GM12878 (cell line): Measurements from ENCODE around the gene RUVBL2. TPM values are rescaled to one million over a fixed set of nuclear protein-coding genes. Genes with fewer than 3 reads are reported as not detected.

Experiments
- ATAC-seq: fragments of 200-7000 bp; cut with Tn5 transposase; 3 replicates; pipeline ENCODE4 v1.9.1; 2020; ENCODE audit warnings: mild to moderate bottlenecking, moderate library complexity
- BruUV-seq: library from RNA; stranded (reverse); fragments of 400-500 nt; replicated peaks from 2 replicates; lab custom pipeline; 2021; lab: Mats Ljungman, UMichigan
- CTCF ChIA-PET: fragments of 300-600 bp; sonication (Branson Sonifier 250); formaldehyde crosslinking; extraction: SDS; loops from one replicate; lab custom pipeline; 2021; ENCODE audit warnings: inconsistent platforms; lab: Yijun Ruan, JAX
- POLR2A ChIA-PET: fragments of 350-600 bp; formaldehyde crosslinking; extraction: SDS; loops from one replicate; lab custom pipeline; 2021; ENCODE audit warnings: inconsistent platforms; lab: Charles Lee
- RAD21 ChIA-PET: fragments of 300-600 bp; sonication (Branson Sonifier 250); formaldehyde crosslinking; loops from one replicate; lab custom pipeline; 2023; ENCODE audit warnings: antibody characterized with exemption; ENCODE audit not compliant: unreplicated experiment; lab: Charles Lee
- SMC1A ChIA-PET: fragments of 300-600 bp; sonication (Branson Sonifier 250); formaldehyde crosslinking; loops from one replicate; lab custom pipeline; 2023; ENCODE audit not compliant: unreplicated experiment, uncharacterized antibody; lab: Charles Lee
- DNase-seq: peaks from one replicate; pipeline ENCODE4 v3.0.0-alpha.2; 2011; ENCODE audit warnings: low read depth, low spot score
- FAIRE-seq: peaks from 3 replicates; lab custom pipeline; 2011; peaks lifted over from hg19 to GRCh38; lab: Jason Lieb, UNC
- H2AFZ ChIP-seq: 2 replicates; pipeline ENCODE4 v1.6.0; 2011; ENCODE audit warnings: low read depth, low read length, control low read depth; ENCODE audit not compliant: control insufficient read depth
- H3K27ac ChIP-seq: 2 replicates; pipeline ENCODE4 v1.5.1; 2011; ENCODE audit warnings: control low read depth; ENCODE audit not compliant: control insufficient read depth, insufficient read depth
- H3K27me3 ChIP-seq, 2 experiments: replicated peaks in 1 of 2; 2 replicates each; pipeline versions ENCODE4 v1.6.0 to v1.6.1; 2011; ENCODE audit warnings: low read length in 1 of 2; ENCODE audit not compliant: control insufficient read depth in 2 of 2, insufficient read depth in 2 of 2
- H3K36me3 ChIP-seq, 2 experiments: 2 replicates each; pipeline ENCODE4 v1.5.1; 2011; ENCODE audit warnings: low read length in 1 of 2; ENCODE audit not compliant: control insufficient read depth in 2 of 2, insufficient read depth in 2 of 2
- H3K4me1 ChIP-seq: 2 replicates; pipeline ENCODE4 v1.6.1; 2011; ENCODE audit warnings: mild to moderate bottlenecking, low read length, moderate library complexity, mixed read lengths; ENCODE audit not compliant: control insufficient read depth, insufficient read depth
- H3K4me2 ChIP-seq: 2 replicates; pipeline ENCODE4 v1.6.0; 2011; ENCODE audit warnings: control low read depth; ENCODE audit not compliant: control insufficient read depth, insufficient read depth
- H3K4me3 ChIP-seq: fragments of 200-600 bp; sonication (generic); 2 replicates; pipeline ENCODE4 v1.5.1; 2016
- H3K79me2 ChIP-seq: 2 replicates; pipeline ENCODE4 v1.6.0; 2011; ENCODE audit warnings: low read length; ENCODE audit not compliant: control insufficient read depth, insufficient read depth
- H3K9ac ChIP-seq: 2 replicates; pipeline ENCODE4 v1.8.0; 2011; ENCODE audit warnings: low read length, control low read depth, mixed read lengths; ENCODE audit not compliant: control insufficient read depth, insufficient read depth
- H3K9me3 ChIP-seq: replicated peaks from 3 replicates; pipeline ENCODE4 v1.5.1; 2011; ENCODE audit warnings: mild to moderate bottlenecking, low read length; ENCODE audit not compliant: control insufficient read depth, insufficient read depth
- H4K20me1 ChIP-seq: 2 replicates; pipeline ENCODE4 v1.6.0; 2011; ENCODE audit not compliant: control insufficient read depth, insufficient read depth
- BCL11A ChIP-seq: IDR thresholded peaks from 2 replicates; pipeline ENCODE4 v1.6.1; 2011; ENCODE audit warnings: low read depth, low read length
- CBX3 ChIP-seq: fragments of 200-600 bp; sonication (generic); IDR thresholded peaks from 2 replicates; pipeline ENCODE4 v1.6.1; 2016; ENCODE audit warnings: low read depth, borderline replicate concordance
- CREM ChIP-seq: IDR thresholded peaks from 2 replicates; pipeline ENCODE4 v1.6.1; 2014; ENCODE audit warnings: antibody characterized with exemption, low read depth
- DPF2 ChIP-seq: fragments of 450-650 bp; IDR thresholded peaks from 2 replicates; pipeline ENCODE4 v1.6.1; 2017; ENCODE audit warnings: mild to moderate bottlenecking
- E2F8 ChIP-seq: fragments of 450-650 bp; IDR thresholded peaks from 2 replicates; pipeline ENCODE4 v1.6.1; 2018; ENCODE audit warnings: mild to moderate bottlenecking, low read depth, moderate library complexity; ENCODE audit not compliant: partially characterized antibody
- HSF1 ChIP-seq: fragments of 150-350 bp; IDR thresholded peaks from 2 replicates; pipeline ENCODE4 v1.6.1; 2014; ENCODE audit warnings: mild to moderate bottlenecking, low read depth, low read length
- NR2C1 ChIP-seq: fragments of 450-650 bp; IDR thresholded peaks from 2 replicates; pipeline ENCODE4 v1.6.1; 2017; ENCODE audit warnings: antibody characterized with exemption, mild to moderate bottlenecking, moderate library complexity
- PML ChIP-seq: IDR thresholded peaks from 2 replicates; pipeline ENCODE4 v1.6.1; 2012; ENCODE audit warnings: low read length, inconsistent platforms
- PRDM15 ChIP-seq: fragments of 450-650 bp; formaldehyde crosslinking; IDR thresholded peaks from 2 replicates; pipeline ENCODE4 v1.4.0; 2020; ENCODE audit warnings: mild to moderate bottlenecking, moderate library complexity
- RUNX3 ChIP-seq: IDR thresholded peaks from 2 replicates; pipeline ENCODE4 v1.6.1; 2012; ENCODE audit warnings: low read length, inconsistent platforms
- SREBF1 ChIP-seq: IDR thresholded peaks from 2 replicates; pipeline ENCODE4 v1.6.1; 2012; ENCODE audit warnings: mild to moderate bottlenecking, low read length
- SRF ChIP-seq, 2 experiments: IDR thresholded peaks; 2 replicates each; pipeline ENCODE4 v1.6.1; 2011; ENCODE audit warnings: low read depth in 2 of 2, low read length in 2 of 2, mild to moderate bottlenecking in 1 of 2, moderate library complexity in 1 of 2
- STAT1 ChIP-seq: fragments of 450-650 bp; conservative IDR thresholded peaks from 2 replicates; pipeline ENCODE4 v1.6.1; 2014; ENCODE audit warnings: antibody characterized with exemption, mild to moderate bottlenecking
- ZNF24 ChIP-seq: fragments of 450-650 bp; IDR thresholded peaks from 2 replicates; pipeline ENCODE4 v1.6.1; 2017; ENCODE audit warnings: antibody characterized with exemption, mild to moderate bottlenecking
- WGBS: methylation state at CpG from one replicate; pipeline ENCODE4 v1.1.6; 2016; ENCODE audit warnings: low lambda C conversion rate; ENCODE audit not compliant: insufficient replicate concordance, insufficient coverage; ENCODE audit errors: missing lambda C conversion rate; 5-methylcytosine and 5-hydroxymethylcytosine counted together
- in situ Hi-C: fragments of 300-500 bp; cut with MboI; formaldehyde crosslinking; loops from 9 replicates; pipeline ENCODE4 v1.14.3; 2018; ENCODE audit warnings: mixed read lengths
- intact Hi-C: fragments of 100-400 bp; cut with micrococcal nuclease; formaldehyde crosslinking; loops from one replicate; pipeline ENCODE4 v1.14.2; 2022; ENCODE audit not compliant: unreplicated experiment
- polyA plus RNA-seq, 11 experiments: library from polyadenylated mRNA; depleted of rRNA in 4 of 11; unstranded in 6 of 11; stranded (reverse) in 5 of 11; fragments of >200 nt; fragmentation: Nextera tagmentation in 4 of 11; fragmentation: Illumina TruSeq in 1 of 11; extraction: Ambion mirVana in 4 of 11; extraction: Trizol in 1 of 11; gene quantifications; 1 replicate in 1 of 11; 2 replicates in 10 of 11; pipeline versions ENCODE4 v1.2.1 to v1.2.3, GENCODE V29; 2011 to 2016; ENCODE audit warnings: inconsistent platforms in 2 of 11, missing spikeins in 2 of 11, low read depth in 1 of 11
- total RNA-seq, 4 experiments: library from RNA; depleted of rRNA in 3 of 4; stranded (reverse); fragments of >200 nt in 3 of 4; fragmentation: Illumina TruSeq in 1 of 4; extraction: Trizol in 1 of 4; gene quantifications; 2 replicates each; pipeline versions ENCODE4 v1.2.1 to v1.2.3, GENCODE V29; 2013 to 2021

The RUVBL2 gene
- total and polyA plus RNA-seq, 10 of the 15 experiments (the other 5 are each of a cell fraction or from before 2014, with no cell fraction given) = 33.8 to 224 (median 125) TPM

- ChIA-PET SMC1A (interaction anchor here (1.6 to 3.2 kb wide), 3 partner anchors 8 to 181 kb away, joined by 6 to 9 read pairs (median 8); partner anchors contain the start of gene RUVBL2), RAD21 (interaction anchor here (0.6 to 1.0 kb wide), 4 partner anchors 9 to 43 kb away, joined by 3 to 5 read pairs (median 3); partner anchors contain the start of genes GYS1 and RUVBL2), CTCF (interaction anchor here (0.6 to 4.4 kb wide), 5 partner anchors 17 to 180 kb away, joined by 3 to 36 read pairs (median 4); partner anchors contain the start of genes GYS1 and RUVBL2), POLR2A (interaction anchor here (0.5 to 7.1 kb wide), 5 partner anchors 17 to 347 kb away, joined by 3 to 41 read pairs (median 4); partner anchors contain the start of genes GYS1, RUVBL2 and TULP2)
- Histone ChIP-seq H3K4me2 (no peak overlapping the region), H3K79me2 (no peaks in the 10 kb centered on the region), H3K9ac (no peak overlapping the region), H3K36me3 (peaks cover 0 to 13% of the 10 kb centered on the region in 2 experiments), H3K9me3 (no peaks in the 10 kb centered on the region), H3K27me3 (no peaks in the 10 kb centered on the region), H4K20me1 (no peaks in the 10 kb centered on the region), H3K4me3 (no peak overlapping the region), H3K27ac (no peak overlapping the region), H3K4me1 (peaks cover 4% of the 10 kb centered on the region), H2AFZ (0 out of 2 replicates have a peak overlapping the region, but pooled peaks have one; percentile 19)
- DNase-seq (no peak), ATAC-seq (peak; percentile 69), FAIRE-seq (no peak)
- BruUV-seq = no TSS peak
- 75% methylated on average over 13 of the region's 13 CpGs for WGBS
- in situ Hi-C loops = no loop called here
- intact Hi-C loops = no loop called here
- TF ChIP-seq SRF (IDR thresholded peaks at IDR 0.05; ENCODE audit: low read depth in 2 of 2, low read length in 2 of 2) (0 out of 4 replicates have a peak, but pooled peaks of 1 of the 2 experiments have one; percentile 39), HSF1 (no peak), E2F8 (no peak), CREM (peak; percentile 97), NR2C1 (peak; percentile 58), STAT1 (no peak), BCL11A (no peak), ZNF24 (no peak), DPF2 (no peak), RUNX3 (peak; percentile 33; the same call in 1 of the 2 replicates), PML (no peak), SREBF1 (no peak), PRDM15 (no peak), CBX3 (no peak)
Observed at GRCh38 chr19:48975947-48976847, 17.5 kb upstream of the RUVBL2 start.
